Measurements from ENCODE around the gene KRT32.

DNA sequence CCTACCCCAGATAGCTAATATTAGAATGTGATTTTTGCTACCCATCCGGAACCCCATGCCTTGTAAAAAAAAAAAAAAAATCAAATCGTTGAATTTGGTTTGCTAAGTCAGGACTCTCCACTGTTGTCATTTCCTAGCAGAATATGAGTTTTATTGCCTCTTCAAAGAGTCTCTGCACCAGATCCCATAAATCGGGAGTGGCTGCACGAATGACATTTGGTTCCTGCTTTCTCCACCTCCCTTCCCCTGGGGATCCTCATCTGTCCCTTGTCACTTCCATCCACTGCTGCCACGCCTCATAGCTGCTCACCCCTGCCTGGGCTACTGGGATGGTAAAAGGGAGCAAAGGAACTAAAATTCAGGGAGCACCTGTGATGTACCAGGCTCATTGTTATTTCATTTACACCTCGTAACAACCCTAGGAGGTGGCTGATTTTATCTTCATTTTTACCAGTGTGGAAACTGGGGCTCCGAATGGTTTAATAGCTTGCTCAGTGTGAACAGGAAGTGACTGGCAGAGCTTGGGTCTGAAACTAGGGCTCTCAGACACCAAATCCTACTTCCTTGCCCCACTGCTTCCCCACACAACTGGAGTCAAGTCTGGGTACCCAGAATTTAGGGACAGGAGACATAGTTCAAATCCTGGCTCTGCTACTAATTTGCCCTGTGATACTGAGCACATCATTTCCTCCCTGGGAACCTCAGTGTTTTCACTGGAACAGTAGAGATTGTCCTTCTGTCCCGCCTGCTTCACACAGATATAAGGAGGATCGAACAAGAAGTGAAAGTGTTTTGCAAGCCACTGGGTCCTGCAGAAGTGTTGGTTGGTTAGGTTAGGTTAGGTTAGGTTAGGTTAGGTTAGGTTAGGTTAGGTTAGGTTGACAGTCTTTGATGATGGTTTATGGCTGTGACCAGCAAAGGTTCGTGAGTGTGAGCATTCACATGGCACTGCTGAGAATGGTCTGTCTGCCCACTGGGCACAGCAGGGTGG, 23.1 kb upstream of the KRT32 start:
- TF ChIP-seq, protein P1, sequence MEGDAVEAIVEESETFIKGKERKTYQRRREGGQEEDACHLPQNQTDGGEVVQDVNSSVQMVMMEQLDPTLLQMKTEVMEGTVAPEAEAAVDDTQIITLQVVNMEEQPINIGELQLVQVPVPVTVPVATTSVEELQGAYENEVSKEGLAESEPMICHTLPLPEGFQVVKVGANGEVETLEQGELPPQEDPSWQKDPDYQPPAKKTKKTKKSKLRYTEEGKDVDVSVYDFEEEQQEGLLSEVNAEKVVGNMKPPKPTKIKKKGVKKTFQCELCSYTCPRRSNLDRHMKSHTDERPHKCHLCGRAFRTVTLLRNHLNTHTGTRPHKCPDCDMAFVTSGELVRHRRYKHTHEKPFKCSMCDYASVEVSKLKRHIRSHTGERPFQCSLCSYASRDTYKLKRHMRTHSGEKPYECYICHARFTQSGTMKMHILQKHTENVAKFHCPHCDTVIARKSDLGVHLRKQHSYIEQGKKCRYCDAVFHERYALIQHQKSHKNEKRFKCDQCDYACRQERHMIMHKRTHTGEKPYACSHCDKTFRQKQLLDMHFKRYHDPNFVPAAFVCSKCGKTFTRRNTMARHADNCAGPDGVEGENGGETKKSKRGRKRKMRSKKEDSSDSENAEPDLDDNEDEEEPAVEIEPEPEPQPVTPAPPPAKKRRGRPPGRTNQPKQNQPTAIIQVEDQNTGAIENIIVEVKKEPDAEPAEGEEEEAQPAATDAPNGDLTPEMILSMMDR (conservative IDR thresholded peaks at IDR 0.05; ENCODE audit: low read length), result no peak
- TF ChIP-seq EZH2phosphoT487 (IDR thresholded peaks at IDR 0.05; ENCODE audit: borderline replicate concordance, low read depth, low read length), result no peak
